Heart left ventricle (tissue), 13 donors: ENCODE measurements around the gene SLC30A4.

Experiments
- CTCF ChIP-seq, 12 donors: fragments of 200-600 bp; sonication (generic) in 4 of 12; IDR thresholded peaks; one replicate each; pipeline versions ENCODE4 v1.5.0 to v1.8.0; 2018 to 2022; ENCODE audit warnings: antibody characterized with exemption in 12 of 12, mild to moderate bottlenecking in 5 of 12
- POLR2A ChIP-seq, 2 donors: fragments of 450-650 bp; IDR thresholded peaks; one replicate each; pipeline ENCODE4 v1.6.1; 2017; ENCODE audit warnings: antibody characterized with exemption in 2 of 2, mild to moderate bottlenecking in 2 of 2, moderate library complexity in 2 of 2
- donor health status: ischemic (EF 13 %, LVEDD 7.1; RV severe dilation, severe dysfunction).
- donor health status: DM: no; HTN: yes; CAD: no.
- donor health status: DM: no; HTN: no; CAD: no.
- donor health status: ischemic (EF 25% LVEDD 6.9; RV normal size, moderate dysfunction).
- donor health status: ischemic (EF 25% LVEDD 5.7; RV mildly dilated, moderate dysfunction).
- donor health status: ischemic (EF 35%, LVEDD 5.7; RV mildly dilated, moderate dysfunction).
- donor health status: nonischemic (EF 11% LVEDD 7.7; RV severe dilation, severe dysfunction).
- donor health status: DM: yes; HTN: yes; CAD: no.
- donor health status: PGD.
- donor health status: ischemic (EF 29% LVEDD 5.4; RV normal size, mild dysfunction).
- donor health status: nonischemic (EF 23%, LVEDD 6.1; RV moderate dilation, normal function).

GRCh38 chr15:45449916-45450867, 72.4 kb downstream of the SLC30A4 start:
- TF ChIP-seq CTCF (IDR thresholded peaks at IDR 0.05) (no peak), POLR2A (IDR thresholded peaks at IDR 0.05) (no peak)
